ENCODE results near the gene COL15A1.

DNA sequence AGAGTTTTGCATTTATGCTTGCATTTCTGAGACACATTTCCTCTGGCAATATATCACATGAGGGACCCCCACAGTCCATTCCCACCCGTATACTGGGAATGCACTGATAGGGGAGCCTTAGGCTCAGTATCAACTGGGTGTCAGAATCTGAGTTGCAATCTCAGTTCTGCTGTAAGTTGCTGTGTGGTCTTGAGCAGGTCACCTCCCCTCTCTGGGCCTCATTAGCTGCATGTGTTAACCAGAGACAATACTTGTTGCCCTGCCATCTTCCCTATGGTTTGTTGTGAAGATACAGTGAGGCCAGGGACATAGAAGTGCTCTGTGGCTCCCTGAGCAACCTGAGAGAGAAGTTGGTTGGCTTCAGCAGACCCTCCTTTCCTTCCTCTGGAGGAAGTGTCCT lies 105.5 kb downstream of the COL15A1 start:
- TF ChIP-seq, protein P1, sequence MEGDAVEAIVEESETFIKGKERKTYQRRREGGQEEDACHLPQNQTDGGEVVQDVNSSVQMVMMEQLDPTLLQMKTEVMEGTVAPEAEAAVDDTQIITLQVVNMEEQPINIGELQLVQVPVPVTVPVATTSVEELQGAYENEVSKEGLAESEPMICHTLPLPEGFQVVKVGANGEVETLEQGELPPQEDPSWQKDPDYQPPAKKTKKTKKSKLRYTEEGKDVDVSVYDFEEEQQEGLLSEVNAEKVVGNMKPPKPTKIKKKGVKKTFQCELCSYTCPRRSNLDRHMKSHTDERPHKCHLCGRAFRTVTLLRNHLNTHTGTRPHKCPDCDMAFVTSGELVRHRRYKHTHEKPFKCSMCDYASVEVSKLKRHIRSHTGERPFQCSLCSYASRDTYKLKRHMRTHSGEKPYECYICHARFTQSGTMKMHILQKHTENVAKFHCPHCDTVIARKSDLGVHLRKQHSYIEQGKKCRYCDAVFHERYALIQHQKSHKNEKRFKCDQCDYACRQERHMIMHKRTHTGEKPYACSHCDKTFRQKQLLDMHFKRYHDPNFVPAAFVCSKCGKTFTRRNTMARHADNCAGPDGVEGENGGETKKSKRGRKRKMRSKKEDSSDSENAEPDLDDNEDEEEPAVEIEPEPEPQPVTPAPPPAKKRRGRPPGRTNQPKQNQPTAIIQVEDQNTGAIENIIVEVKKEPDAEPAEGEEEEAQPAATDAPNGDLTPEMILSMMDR (IDR thresholded peaks at IDR 0.05) = no peak
- TF ChIP-seq POLR2AphosphoS5 (IDR thresholded peaks at IDR 0.05; ENCODE audit: insufficient read depth in 1 of 2, low read depth in 1 of 2) (no peak), POLR2A (IDR thresholded peaks at IDR 0.05) (no peak)
